Endothelial cell of umbilical vein (primary cell): ENCODE measurements around the gene DNMT3B. TPM values are rescaled to one million over a fixed set of nuclear protein-coding genes. Genes with fewer than 3 reads are reported as not detected.

ENCODE experiments used
- BruUV-seq: library from RNA; stranded (reverse); fragments of 400-500 nt; replicated peaks from 2 replicates; lab custom pipeline; 2021; lab: Mats Ljungman, UMichigan
- CTCF ChIA-PET: fragments of 300-600, 350-600 bp; sonication (Branson Sonifier 250); formaldehyde crosslinking; loops from one replicate; lab custom pipeline; 2021; ENCODE audit warnings: antibody characterized with exemption, inconsistent platforms; lab: Charles Lee
- POLR2A ChIA-PET: fragments of 300-600, 350-600 bp; sonication (Branson Sonifier 250); formaldehyde crosslinking; loops from one replicate; lab custom pipeline; 2021; ENCODE audit warnings: antibody characterized with exemption, inconsistent platforms; lab: Charles Lee
- DNase-seq: peaks from one replicate; pipeline ENCODE4 v3.0.0-alpha.2; 2011; ENCODE audit warnings: low read depth, low spot score
- FAIRE-seq: peaks from 2 replicates; lab custom pipeline; 2011; peaks lifted over from hg19 to GRCh38; lab: Jason Lieb, UNC
- H2AFZ ChIP-seq: 2 replicates; pipeline ENCODE4 v1.6.0; 2012; ENCODE audit warnings: low read depth, low read length, control low read depth, inconsistent platforms
- H3K27ac ChIP-seq: 2 replicates; pipeline ENCODE4 v1.5.1; 2011; ENCODE audit warnings: low read depth, mild to moderate bottlenecking, control low read depth, low read length, moderate library complexity; ENCODE audit not compliant: insufficient read depth
- H3K27me3 ChIP-seq, 2 experiments: 2 replicates each; pipeline versions ENCODE4 v1.6.0 to v1.6.1; 2011; ENCODE audit warnings: low read length in 2 of 2, mixed read lengths in 1 of 2; ENCODE audit not compliant: control insufficient read depth in 2 of 2, insufficient read depth in 2 of 2
- H3K36me3 ChIP-seq, 2 experiments: 2 replicates in 1 of 2; 3 replicates in 1 of 2; pipeline ENCODE4 v1.5.1; 2011; ENCODE audit warnings: low read length in 2 of 2, mild to moderate bottlenecking in 1 of 2, moderate library complexity in 1 of 2; ENCODE audit not compliant: control insufficient read depth in 2 of 2, insufficient read depth in 2 of 2; ENCODE audit errors: extremely low read depth in 1 of 2
- H3K4me1 ChIP-seq: 3 replicates; pipeline ENCODE4 v1.5.1; 2011; ENCODE audit warnings: mild to moderate bottlenecking, low read length; ENCODE audit not compliant: control insufficient read depth, insufficient read depth; ENCODE audit errors: extremely low read depth
- H3K4me2 ChIP-seq: 2 replicates; pipeline ENCODE4 v1.6.1; 2011; ENCODE audit warnings: low read length, control low read depth, mixed read lengths; ENCODE audit not compliant: insufficient read depth
- H3K4me3 ChIP-seq, 3 experiments: fragments of 200-600 bp in 1 of 3; sonication (generic), shearing (Covaris generic) in 1 of 3; replicated peaks in 1 of 3; 2 replicates each; pipeline ENCODE4 v1.5.1; 2011 to 2016; ENCODE audit warnings: control low read depth in 3 of 3, low read length in 3 of 3, mild to moderate bottlenecking in 2 of 3, inconsistent platforms in 1 of 3, low read depth in 1 of 3, moderate library complexity in 1 of 3; ENCODE audit not compliant: insufficient read depth in 1 of 3
- H3K79me2 ChIP-seq: 2 replicates; pipeline ENCODE4 v1.6.0; 2012; ENCODE audit warnings: low read length, inconsistent platforms; ENCODE audit not compliant: control insufficient read depth, insufficient read depth
- H3K9ac ChIP-seq: replicated peaks from 2 replicates; pipeline ENCODE3; 2011; ENCODE audit warnings: low read length, control low read depth; ENCODE audit not compliant: insufficient read depth; ENCODE audit errors: extremely low read depth
- H3K9me1 ChIP-seq: replicated peaks from 3 replicates; pipeline ENCODE4 v1.6.0; 2011; ENCODE audit warnings: mild to moderate bottlenecking, low read length; ENCODE audit not compliant: control insufficient read depth, insufficient read depth; ENCODE audit errors: extremely low read depth
- H3K9me3 ChIP-seq: replicated peaks from 2 replicates; pipeline ENCODE4 v1.5.1; 2012; ENCODE audit warnings: low read length, inconsistent platforms; ENCODE audit not compliant: control insufficient read depth, insufficient read depth
- H4K20me1 ChIP-seq: replicated peaks from 2 replicates; pipeline ENCODE3; 2011; ENCODE audit warnings: mild to moderate bottlenecking, low read length; ENCODE audit not compliant: control insufficient read depth, insufficient read depth; ENCODE audit errors: extremely low read depth
- EZH2 ChIP-seq: IDR thresholded peaks from 2 replicates; pipeline ENCODE4 v1.6.1; 2012; ENCODE audit warnings: borderline replicate concordance, low read depth, mild to moderate bottlenecking, moderate library complexity, low read length, inconsistent platforms; ENCODE audit not compliant: severe bottlenecking
- FOS ChIP-seq: IDR thresholded peaks from 2 replicates; pipeline ENCODE4 v1.6.1; 2011; ENCODE audit warnings: mild to moderate bottlenecking, low read length, moderate library complexity, borderline replicate concordance; ENCODE audit not compliant: insufficient read depth
- GATA2 ChIP-seq: IDR thresholded peaks from 2 replicates; pipeline ENCODE4 v1.7.0; 2011; ENCODE audit warnings: low read depth, mild to moderate bottlenecking, moderate library complexity, mixed read lengths, low read length; ENCODE audit not compliant: insufficient read length, insufficient read depth
- JUN ChIP-seq: IDR thresholded peaks from 2 replicates; pipeline ENCODE4 v1.6.1; 2011; ENCODE audit warnings: borderline replicate concordance, low read depth; ENCODE audit not compliant: insufficient read length, insufficient read depth
- MYC ChIP-seq: IDR thresholded peaks from one replicate; pipeline ENCODE4 v1.6.1; 2011; ENCODE audit warnings: mild to moderate bottlenecking, low read depth, low read length
- POLR2A ChIP-seq: IDR thresholded peaks from 2 replicates; pipeline ENCODE4 v1.6.1; 2012; ENCODE audit warnings: low read depth, mild to moderate bottlenecking, control low read depth, low read length
- POLR2AphosphoS5 ChIP-seq: IDR thresholded peaks from 2 replicates; pipeline ENCODE4 v1.6.1; 2012; ENCODE audit warnings: low read depth, mild to moderate bottlenecking, control low read depth, low read length, moderate library complexity; ENCODE audit not compliant: insufficient read depth
- dilution Hi-C: fragments of 300-500 bp; cut with MboI; formaldehyde crosslinking; loops from one replicate; pipeline ENCODE4 v1.15.0; 2019; ENCODE audit warnings: low sequenced_read_pairs; ENCODE audit not compliant: extremely low pct_ligation_motif_present
- intact Hi-C: fragments of 100-400 bp; cut with micrococcal nuclease; formaldehyde crosslinking; loops from one replicate; pipeline ENCODE4 v1.10.0; 2022
- polyA plus RNA-seq, 4 experiments: library from polyadenylated mRNA; depleted of rRNA in 3 of 4; stranded (reverse) in 3 of 4; unstranded in 1 of 4; fragments of >200 nt; gene quantifications; 2 replicates each; pipeline versions ENCODE4 v1.2.1 to v1.2.3, GENCODE V29; 2011 to 2012; ENCODE audit warnings: missing spikeins in 1 of 4
- total RNA-seq: library from RNA; stranded (reverse); gene quantifications from 2 replicates; pipeline ENCODE4 v1.2.3, GENCODE V29; 2021
- TF ChIP-seq, protein P1 (sequence below): IDR thresholded peaks from 2 replicates; pipeline ENCODE4 v1.6.1; 2011; ENCODE audit not compliant: insufficient read depth, insufficient read length
- TF ChIP-seq, protein P2 (sequence below), 2 donors: IDR thresholded peaks; 1 replicate in 1 of 2; 2 replicates in 1 of 2; pipeline ENCODE4 v1.5.1; 2011; ENCODE audit warnings: low read length in 2 of 2, mild to moderate bottlenecking in 2 of 2, moderate library complexity in 2 of 2, control low read depth in 1 of 2, inconsistent platforms in 1 of 2, low read depth in 1 of 2; ENCODE audit not compliant: insufficient read depth in 1 of 2; ENCODE audit errors: extremely low read depth in 1 of 2

Gene DNMT3B
- total and polyA plus RNA-seq, 2 donors (not counting 3 experiments of a cell fraction or from before 2014, with no cell fraction given), result 3.6 to 6.8 TPM

DNA sequence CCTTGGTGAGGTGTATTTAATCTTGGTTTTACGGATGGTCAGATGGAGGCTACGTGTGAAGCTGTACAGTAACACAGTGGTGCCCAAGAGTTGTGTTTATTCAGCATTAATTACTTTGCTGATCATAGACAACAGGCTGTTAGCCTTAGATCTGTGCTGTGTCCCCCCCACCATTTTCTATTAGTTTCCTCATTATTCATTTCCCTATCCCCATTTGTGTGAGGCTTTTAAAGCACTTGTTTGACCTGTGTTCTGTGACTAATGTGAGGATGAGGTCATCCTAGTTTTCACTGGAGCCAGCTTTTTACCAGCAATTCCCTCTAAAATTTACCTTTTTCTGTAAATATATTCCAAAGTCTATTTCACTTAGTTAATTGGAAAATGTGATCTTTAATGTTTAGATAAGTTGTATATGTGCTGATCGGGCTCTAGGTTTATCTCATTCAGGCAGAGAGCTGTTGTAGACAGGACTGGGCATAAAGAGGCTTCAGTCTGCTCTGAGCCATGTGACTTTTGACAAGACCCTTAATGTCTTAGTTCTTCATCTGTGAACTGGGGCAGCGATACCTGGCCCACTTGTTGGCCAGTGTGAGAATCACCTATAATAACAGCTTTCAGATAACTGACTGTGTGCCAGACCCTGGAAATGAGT is 66.0 kb downstream of the DNMT3B start:
- Histone ChIP-seq H4K20me1 (peaks cover 11% of the 10 kb centered on the region), H3K79me2 (peaks cover 89% of the 10 kb centered on the region), H3K27ac (peak overlapping the region; percentile 48), H3K4me2 (peak overlapping the region; percentile 2), H2AFZ (no peak overlapping the region), H3K4me3 (no peak overlapping the region), H3K4me1 (peaks cover 20% of the 10 kb centered on the region), H3K36me3 (peaks cover 7 to 22% of the 10 kb centered on the region in 2 experiments), H3K27me3 (no peaks in the 10 kb centered on the region), H3K9me3 (no peaks in the 10 kb centered on the region), H3K9me1 (no peaks in the 10 kb centered on the region), H3K9ac (no peak overlapping the region)
- TF ChIP-seq JUN (peak; percentile 70), FOS (peak; percentile 71)
- TF ChIP-seq, protein P1, sequence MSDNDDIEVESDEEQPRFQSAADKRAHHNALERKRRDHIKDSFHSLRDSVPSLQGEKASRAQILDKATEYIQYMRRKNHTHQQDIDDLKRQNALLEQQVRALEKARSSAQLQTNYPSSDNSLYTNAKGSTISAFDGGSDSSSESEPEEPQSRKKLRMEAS, result no peak
- dilution Hi-C loops (no loop called here), intact Hi-C loops (no loop called here)
- FAIRE-seq (peak; percentile 76), DNase-seq (peak; percentile 66)
- ChIA-PET CTCF (interaction anchor here (1.0 kb wide), 5 partner anchors 9 to 50 kb away, joined by 3 to 5 read pairs (median 3); partner anchors contain the start of gene MAPRE1), POLR2A (interaction anchor here (0.6 kb wide), 1 partner anchor 162 kb away, joined by 5 read pairs; no protein-coding TSS in a partner anchor)
- no TSS peak for BruUV-seq

DNA sequence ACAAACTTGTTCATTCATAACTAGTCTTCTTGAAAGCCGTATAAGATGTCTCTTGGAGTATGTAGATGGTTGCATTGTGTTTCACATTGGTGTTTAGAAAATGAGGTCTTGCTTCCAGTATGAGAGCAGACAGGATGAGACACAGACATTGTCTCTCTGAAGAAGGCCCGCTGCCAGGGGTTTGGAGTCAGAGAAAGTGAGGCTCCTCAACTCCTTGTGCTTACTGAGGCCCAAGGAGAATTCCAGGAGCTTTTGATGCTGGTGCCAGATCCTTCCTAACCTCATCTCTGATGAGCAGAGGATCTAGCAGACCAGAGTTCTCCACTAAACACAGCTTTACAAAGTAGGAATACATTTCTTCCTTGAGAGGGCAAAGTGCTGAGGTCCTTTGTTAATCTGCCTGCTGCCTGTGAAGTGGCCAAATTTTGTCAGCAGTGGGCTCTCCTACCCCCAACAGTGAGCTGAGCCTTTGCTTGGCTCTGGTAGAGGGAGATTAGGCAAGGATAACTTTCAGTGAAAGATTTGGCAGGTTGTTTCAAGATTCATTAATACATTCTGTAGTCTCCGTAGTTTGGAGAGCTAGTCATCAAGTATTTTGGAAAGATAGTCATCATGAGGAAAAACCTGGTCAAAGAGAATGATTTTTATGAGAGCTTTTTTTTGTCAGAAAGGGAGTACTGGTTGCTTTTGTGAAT is 67.3 kb downstream of the DNMT3B start:
- intact Hi-C loops, result no loop called here
- no peak overlapping the region for H3K27ac ChIP-seq
- H3K9me3 ChIP-seq, result no peaks in the 10 kb centered on the region
- no peak for DNase-seq
- H3K9me1 ChIP-seq, result no peaks in the 10 kb centered on the region
- H3K4me2 ChIP-seq, result no peak overlapping the region
- no peaks in the 10 kb centered on the region for H3K27me3 ChIP-seq
- FAIRE-seq, result no peak
- POLR2A ChIA-PET, result interaction anchor here (1.3 kb wide), 1 partner anchor 9 kb away, joined by 6 read pairs; no protein-coding TSS in a partner anchor
- peaks cover 14% of the 10 kb centered on the region for H4K20me1 ChIP-seq
- dilution Hi-C loops, result no loop called here
- peaks cover 18% of the 10 kb centered on the region for H3K4me1 ChIP-seq
- no peak overlapping the region for H2AFZ ChIP-seq
- H3K79me2 ChIP-seq, result peaks cover 88% of the 10 kb centered on the region
- CTCF ChIA-PET, result interaction anchor here (0.8 to 1.8 kb wide), 4 partner anchors 10 to 51 kb away, joined by 3 to 7 read pairs (median 4); partner anchors contain the start of gene MAPRE1
- TF ChIP-seq JUN (no peak), FOS (no peak), POLR2AphosphoS5 (no peak), EZH2 (no peak), MYC (no peak), POLR2A (no peak), GATA2 (no peak)
- TF ChIP-seq, protein P1, result no peak
- TF ChIP-seq, protein P2, sequence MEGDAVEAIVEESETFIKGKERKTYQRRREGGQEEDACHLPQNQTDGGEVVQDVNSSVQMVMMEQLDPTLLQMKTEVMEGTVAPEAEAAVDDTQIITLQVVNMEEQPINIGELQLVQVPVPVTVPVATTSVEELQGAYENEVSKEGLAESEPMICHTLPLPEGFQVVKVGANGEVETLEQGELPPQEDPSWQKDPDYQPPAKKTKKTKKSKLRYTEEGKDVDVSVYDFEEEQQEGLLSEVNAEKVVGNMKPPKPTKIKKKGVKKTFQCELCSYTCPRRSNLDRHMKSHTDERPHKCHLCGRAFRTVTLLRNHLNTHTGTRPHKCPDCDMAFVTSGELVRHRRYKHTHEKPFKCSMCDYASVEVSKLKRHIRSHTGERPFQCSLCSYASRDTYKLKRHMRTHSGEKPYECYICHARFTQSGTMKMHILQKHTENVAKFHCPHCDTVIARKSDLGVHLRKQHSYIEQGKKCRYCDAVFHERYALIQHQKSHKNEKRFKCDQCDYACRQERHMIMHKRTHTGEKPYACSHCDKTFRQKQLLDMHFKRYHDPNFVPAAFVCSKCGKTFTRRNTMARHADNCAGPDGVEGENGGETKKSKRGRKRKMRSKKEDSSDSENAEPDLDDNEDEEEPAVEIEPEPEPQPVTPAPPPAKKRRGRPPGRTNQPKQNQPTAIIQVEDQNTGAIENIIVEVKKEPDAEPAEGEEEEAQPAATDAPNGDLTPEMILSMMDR (IDR thresholded peaks at IDR 0.05; ENCODE audit: extremely low read depth in 1 of 2, insufficient read depth in 1 of 2, low read depth in 1 of 2, low read length in 2 of 2), result no peak
- no TSS peak for BruUV-seq
- H3K4me3 ChIP-seq, result no peak overlapping the region
- no peak overlapping the region for H3K9ac ChIP-seq
- peaks cover 7 to 30% of the 10 kb centered on the region in 2 experiments for H3K36me3 ChIP-seq
